ENCODE measurements around the gene SLC17A2. TPM values are rescaled to one million over a fixed set of nuclear protein-coding genes. Genes with fewer than 3 reads are reported as not detected.

Gene SLC17A2
- total and polyA plus RNA-seq, 2 of the 4 experiments (the other 2 are of a cell fraction) = not detected

DNA sequence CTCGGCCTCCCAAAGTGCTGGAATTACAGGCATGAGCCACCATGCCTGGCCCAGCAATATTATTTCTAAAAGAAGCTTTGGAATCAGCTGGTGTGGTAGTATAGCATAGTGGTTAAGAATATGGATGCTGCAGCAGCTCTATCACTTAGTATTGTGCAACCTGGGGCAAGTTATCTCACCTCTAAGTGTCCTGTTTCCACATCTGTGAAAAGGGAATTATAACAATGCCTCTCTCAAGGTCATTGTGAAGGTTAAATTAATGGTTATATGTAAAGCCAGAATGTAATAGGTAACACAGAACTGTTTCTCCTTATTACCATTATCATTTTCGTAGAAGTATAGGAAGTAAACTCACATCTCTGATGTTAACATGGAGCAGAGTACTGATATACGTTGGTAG is 14.2 kb downstream of the SLC17A2 start:
- Histone ChIP-seq H3K18ac (ENCODE audit: low read depth, low read length) (no peak overlapping the region), H3K56ac (ENCODE audit: extremely low read depth, insufficient read depth, low read length) (no peak overlapping the region), H2BK5ac (ENCODE audit: low read depth, low read length, poor library complexity, severe bottlenecking) (no peak overlapping the region), H2BK15ac (ENCODE audit: low read depth, low read length) (no peak overlapping the region), H3K27me3 (ENCODE audit: control insufficient read depth, insufficient read depth, low read length) (no peaks in the 10 kb centered on the region), H3K4ac (ENCODE audit: low read depth, low read length) (no peak overlapping the region), H3K9ac (ENCODE audit: low read depth, low read length) (no peak overlapping the region), H3K14ac (replicated peaks; ENCODE audit: low read depth, low read length) (no peak overlapping the region), H2AK5ac (ENCODE audit: low read depth, low read length) (no peak overlapping the region), H2AFZ (replicated peaks; ENCODE audit: low read length, poor library complexity) (no peak overlapping the region), H3K9me3 (ENCODE audit: control insufficient read depth, insufficient read depth, low read length) (no peaks in the 10 kb centered on the region), H3K4me3 (ENCODE audit: insufficient read depth, low read depth, low read length) (no peak overlapping the region), H3K9me1 (ENCODE audit: insufficient read depth, low read length) (no peaks in the 10 kb centered on the region), H2AK9ac (replicated peaks; ENCODE audit: low read depth, low read length, poor library complexity) (no peak overlapping the region), H4K8ac (ENCODE audit: low read depth in 2 of 2, low read length in 2 of 2) (no peak overlapping the region), H2BK20ac (ENCODE audit: low read depth, low read length) (no peak overlapping the region), H3K27ac (ENCODE audit: insufficient read depth, low read length) (no peak overlapping the region), H3K79me1 (ENCODE audit: low read depth in 1 of 2, low read length in 2 of 2) (no peaks in the 10 kb centered on the region), H2BK120ac (ENCODE audit: low read depth, low read length) (no peak overlapping the region), H3K4me1 (ENCODE audit: control insufficient read depth, insufficient read depth, low read length) (no peaks in the 10 kb centered on the region), H3K23ac (ENCODE audit: low read depth, low read length) (no peak overlapping the region), H4K91ac (ENCODE audit: insufficient read depth, low read depth, low read length) (no peak overlapping the region), H3K4me2 (ENCODE audit: low read depth, low read length) (no peak overlapping the region), H3K36me3 (ENCODE audit: control insufficient read depth, insufficient read depth, low read length) (no peaks in the 10 kb centered on the region), H4K5ac (ENCODE audit: low read depth, low read length) (no peak overlapping the region), H4K20me1 (ENCODE audit: insufficient read depth, low read length) (no peaks in the 10 kb centered on the region)
- DNase-seq (no peak), ATAC-seq (ENCODE audit: low read depth) (no peak)
- 50% methylated on average over 1 of the region's 3 CpGs; no CpG with 5 or more reads in 1 of the 2 experiments for WGBS, 2 experiments (ENCODE audit: extremely low coverage in 2 of 2, insufficient read length in 1 of 2)
- POLR2A ChIA-PET (ENCODE audit: unreplicated experiment) = no interaction called here
- BruUV-seq (replicated peaks) = no TSS peak
- dilution Hi-C loops (cut with HindIII; ENCODE audit: low sequenced_read_pairs, unreplicated experiment) = no loop called here
- in situ Hi-C loops (cut with MboI; ENCODE audit: low sequenced_read_pairs) = no loop called here
- CTCF ChIA-PET = no interaction called here
- TF ChIP-seq RFX5 (IDR thresholded peaks at IDR 0.05; ENCODE audit: low read depth, low read length) (no peak), CEBPB (IDR thresholded peaks at IDR 0.05; ENCODE audit: low read depth, low read length) (0 out of 2 replicates have a peak, but pooled peaks have one; percentile 7)
- intact Hi-C loops (cut with micrococcal nuclease) = no loop called here

Data from IMR-90 (cell line).